AML-193 (cell line): ENCODE data around the gene TAOK1.

Experiments
- DNase-seq, 2 experiments: peaks; one replicate each; lab custom pipeline; 2025; lab: John Stamatoyannopoulos, UW

TAOK1 gene

DNA sequence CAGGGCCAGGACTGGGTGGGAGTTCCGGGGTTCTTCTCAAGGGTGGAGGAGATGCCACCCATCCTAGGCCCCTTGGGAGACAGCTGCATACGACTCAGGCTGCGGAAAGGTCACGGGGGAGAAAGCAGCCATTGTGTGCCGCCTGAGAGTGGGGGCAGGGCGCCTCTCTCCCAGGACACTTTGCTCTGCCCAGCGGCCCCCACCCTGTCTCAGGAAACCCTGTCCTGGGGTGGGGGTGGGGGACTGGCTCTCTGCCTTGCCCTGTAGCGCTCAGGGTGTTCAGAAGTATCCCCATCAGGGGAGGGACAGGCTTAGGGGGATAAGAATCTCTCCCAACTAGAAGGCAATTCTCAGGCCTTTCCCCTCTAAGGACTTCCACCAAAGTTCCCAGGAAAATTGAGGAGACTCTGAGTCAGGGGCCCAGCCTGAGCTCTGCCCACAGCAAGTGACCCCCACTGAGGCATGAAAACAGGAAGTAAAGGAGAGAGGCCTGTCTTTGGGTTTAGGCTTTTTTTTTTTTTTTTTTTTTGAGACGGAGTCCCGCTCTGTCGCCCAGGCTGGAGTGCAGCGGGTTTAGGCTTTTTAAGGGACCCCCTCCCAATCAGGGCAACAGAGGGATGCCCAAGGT is 194.4 kb downstream of the TAOK1 start:
- DNase-seq, result no peak

DNA sequence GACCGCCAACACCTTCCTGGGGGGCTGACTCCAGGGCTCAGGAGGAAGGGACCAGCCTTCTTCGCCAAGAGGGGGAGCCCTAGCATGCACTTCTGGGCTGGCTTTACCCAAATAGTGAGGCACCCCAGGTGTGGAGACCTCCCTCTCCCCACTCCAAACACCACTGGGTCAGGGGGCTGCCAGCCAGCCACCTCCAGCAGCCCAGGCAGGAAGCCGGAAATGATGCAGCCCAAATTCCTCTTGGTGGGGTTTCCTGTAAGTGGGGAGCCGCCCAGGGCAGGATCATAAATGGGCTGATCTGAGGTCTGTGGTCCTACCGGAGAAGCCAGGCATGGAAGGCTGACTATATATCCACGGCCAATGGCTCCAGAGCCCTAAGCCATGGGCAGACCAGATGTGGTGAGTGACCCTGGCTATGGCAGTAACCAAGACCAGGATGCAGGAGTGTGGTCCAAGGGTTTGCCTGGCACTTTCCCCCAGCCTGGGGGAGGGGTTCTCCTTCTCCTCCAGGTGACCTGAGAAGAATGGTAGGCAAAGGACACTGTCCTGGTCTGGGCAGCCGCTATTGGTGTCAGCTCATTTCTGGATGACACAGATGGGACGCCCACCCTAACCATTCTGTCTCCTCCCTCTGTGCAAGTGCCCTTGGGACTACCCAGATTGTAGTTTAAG is 195.1 kb downstream of the TAOK1 start:
- DNase-seq, result no peak

DNA sequence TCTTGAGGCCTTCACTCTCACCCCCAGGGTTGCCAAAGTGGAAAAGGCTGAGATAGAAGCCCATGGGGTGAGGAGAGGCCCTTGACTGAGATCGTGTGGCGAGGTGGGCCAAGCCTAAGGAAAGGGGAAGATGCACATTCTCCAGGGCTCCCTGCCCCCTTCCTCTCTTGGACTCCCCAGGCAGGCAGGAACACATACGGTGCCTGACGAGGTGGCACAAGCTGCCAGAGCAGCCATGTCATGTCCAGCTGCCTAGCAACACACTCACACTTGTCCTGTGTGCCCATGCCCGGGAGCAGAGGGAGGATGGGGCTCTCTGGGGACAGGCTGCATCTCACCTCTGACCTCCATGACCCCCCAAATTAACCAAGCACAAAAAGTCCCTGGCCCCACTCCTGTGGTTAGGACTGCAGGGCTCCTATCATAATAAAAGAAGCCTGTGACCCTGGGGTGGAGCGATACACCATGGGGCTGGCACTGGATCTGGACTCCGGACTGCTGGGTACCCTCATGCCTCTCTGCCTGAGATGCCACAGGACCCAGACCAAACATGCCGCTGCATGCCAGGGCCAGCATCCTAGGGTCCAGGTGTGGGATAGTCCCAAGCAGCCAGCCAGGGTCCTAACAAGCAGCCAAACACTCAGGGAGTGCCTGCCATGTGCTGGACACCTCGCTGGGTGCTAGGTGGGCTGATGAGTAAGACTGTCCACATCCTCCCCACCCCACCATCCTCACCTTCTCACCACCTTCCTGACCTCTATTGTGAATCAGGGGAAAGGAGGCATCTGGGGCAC is 196.7 kb downstream of the TAOK1 start:
- DNase-seq, result no peak

DNA sequence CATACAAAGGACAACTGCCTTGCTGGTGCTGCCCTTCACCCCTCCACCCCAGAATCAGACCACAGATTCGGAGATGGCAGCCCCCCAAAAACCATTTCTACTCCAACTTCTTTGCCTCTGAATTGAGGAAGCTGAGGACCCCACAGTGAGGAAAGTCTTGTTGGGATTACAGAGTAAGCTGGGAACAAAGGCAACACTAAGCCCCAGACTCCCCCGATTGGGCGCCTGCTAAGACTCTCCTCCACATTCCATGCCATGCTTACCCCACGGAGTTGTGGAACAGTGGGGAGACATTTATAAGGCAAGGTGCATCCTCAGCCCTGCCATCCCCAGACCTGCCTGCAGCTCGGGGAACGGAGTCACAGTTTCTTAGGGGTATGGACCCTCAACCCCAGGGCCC is 197.4 kb downstream of the TAOK1 start:
- DNase-seq, result no peak

DNA sequence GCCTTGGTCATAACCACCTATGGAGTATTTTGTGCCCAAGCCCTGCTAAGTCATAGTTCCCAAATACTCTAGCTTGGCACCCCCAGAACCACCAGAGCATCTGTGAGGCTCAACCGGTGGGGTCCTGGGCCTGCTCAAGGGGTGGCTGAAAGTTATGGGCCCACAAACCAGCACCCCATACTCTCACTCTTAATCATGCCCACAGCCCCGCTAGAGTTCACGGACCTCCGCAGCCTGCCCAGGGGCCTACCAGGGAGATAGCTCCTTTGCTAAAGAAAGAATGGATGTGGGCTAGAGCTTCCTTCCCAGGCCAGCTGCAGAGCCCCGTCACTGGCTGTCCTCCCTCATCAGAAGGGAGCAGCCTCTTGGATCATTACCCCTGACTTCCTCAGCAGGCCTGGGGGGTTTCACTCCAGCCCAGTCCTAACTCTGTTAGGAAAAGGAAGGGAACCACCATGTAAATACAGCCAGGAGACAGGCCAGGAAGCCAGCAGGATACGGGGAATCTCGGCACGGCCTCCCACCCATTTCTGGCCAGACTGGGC is 197.9 kb downstream of the TAOK1 start:
- no peak for DNase-seq

DNA sequence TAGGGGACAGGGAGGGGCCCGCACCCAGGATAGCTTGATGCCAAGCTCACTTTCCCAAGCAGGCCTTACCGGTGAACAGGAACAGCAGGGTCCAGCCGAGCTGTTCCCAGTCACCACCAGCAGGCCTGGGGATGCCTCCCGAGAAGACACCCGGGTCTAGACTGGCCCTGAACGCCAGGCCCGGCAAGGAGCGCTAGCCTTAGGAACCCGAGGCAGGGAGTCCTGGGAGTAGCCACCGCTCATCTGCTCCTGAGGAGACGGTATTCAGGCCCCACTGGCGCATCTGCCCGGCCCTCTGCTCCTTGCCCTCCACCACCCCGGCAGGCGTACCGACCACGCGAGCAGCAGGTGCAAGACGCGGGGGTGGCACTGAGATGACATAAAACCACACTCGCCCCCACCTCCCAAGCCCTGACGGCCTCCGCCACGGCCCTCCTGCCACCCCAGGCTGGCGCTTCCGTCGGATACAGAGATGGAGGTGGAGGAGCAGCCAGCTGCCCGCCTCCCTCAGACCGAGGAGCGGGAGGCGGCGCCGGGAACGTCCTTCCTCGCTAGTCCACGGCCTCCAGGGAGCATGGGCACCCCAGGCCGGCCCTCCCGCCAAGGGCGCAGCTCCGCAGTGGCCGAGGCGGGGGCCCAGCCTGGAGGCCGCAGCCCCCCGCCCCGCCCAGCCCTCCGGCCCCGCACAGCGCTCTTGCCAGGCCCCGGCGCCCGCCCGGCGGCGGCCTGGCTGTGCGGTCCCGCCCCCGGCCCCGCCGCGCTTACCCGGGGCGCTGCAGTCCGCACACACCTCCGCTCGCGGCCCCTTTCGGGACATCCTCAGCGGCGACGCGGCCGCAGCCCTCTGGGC is 198.6 kb downstream of the TAOK1 start:
- DNase-seq, result peak in 1 of 2 experiments; percentile 34

DNA sequence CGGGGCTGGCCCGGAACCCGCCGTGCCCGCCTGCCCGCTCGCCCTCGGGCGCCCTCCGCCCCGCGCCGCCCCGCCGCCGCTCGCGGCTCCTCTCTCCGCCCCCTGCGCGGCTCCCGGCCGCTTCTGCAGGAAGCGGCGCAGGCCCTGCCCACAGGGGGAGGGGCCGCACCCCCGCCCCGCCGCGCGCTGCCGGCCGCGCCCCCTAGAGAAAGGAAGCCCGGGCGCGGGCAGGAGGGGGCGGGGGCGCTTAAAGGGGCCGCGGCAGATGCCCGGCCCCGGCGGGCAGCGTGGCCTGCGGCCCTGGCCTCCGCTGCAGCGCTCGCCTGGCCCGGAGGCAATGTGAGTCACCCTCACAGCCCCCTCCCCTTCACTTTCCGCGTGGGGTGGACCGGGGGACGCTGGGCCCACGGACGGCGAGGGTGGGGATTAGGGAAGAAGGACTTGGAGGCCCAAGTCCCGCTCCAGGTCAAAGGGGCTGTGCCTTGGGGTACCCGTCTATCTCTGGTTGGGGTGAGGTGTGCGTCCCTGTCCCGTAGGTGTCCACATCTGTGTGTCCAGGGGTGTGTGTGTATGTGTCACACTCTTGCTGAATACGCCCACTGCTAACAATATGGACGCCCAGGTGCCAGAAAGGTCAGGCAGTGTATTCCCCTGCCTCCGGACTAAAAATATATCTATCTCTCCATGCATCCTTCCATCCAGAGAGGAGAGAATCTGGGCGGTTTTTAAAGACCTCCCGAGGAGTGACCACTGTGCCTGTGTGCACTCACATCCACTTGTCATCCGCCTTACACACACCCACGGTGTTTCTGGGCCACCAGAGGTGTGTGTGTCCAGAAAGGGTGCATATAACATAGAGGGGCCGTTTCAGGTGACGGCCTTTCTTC is 199.6 kb downstream of the TAOK1 start, which contains the start of gene GIT1:
GIT1 (minus strand) TSS at position 125 of the 887 bp plus-strand sequence. CDS start 270 bp downstream, outside the sequence.
- peak; percentile 83 to 84 for DNase-seq

DNA sequence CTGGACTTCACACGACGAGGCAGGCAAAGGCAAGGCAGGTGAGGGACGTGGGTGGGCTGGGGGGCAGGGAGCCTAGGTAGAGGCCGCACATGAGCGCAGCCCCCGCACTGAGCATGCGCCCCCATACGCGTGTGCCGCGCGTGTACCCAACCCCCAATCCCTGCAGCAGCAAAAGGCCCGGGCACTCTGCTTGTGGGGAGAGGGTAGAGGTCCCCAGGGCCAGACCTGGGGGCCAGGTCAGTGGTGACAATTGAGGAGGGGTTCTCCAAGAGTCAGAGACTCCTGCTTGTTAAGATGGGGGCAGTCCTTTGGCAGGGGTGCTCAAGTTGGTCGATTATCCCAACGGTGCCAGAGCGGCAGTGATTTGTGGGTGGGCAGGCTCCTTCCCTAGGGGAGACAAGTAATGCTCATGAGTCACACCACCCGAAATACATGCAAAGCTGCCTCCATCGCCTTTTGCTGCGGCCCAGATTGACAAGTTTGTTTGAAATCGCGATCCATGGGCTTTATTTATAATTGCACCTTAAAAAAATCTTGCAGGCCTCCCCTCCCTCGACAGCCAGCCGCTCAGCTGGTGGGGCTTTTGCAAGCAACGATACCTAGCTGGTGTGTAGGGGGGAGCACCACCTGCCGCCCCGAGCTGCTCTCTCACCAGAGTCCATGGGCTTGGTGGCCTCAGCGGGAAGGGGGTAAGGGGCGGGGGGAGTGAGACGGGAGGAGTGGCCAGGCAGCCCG is 200.4 kb downstream of the TAOK1 start:
- DNase-seq, result no peak

DNA sequence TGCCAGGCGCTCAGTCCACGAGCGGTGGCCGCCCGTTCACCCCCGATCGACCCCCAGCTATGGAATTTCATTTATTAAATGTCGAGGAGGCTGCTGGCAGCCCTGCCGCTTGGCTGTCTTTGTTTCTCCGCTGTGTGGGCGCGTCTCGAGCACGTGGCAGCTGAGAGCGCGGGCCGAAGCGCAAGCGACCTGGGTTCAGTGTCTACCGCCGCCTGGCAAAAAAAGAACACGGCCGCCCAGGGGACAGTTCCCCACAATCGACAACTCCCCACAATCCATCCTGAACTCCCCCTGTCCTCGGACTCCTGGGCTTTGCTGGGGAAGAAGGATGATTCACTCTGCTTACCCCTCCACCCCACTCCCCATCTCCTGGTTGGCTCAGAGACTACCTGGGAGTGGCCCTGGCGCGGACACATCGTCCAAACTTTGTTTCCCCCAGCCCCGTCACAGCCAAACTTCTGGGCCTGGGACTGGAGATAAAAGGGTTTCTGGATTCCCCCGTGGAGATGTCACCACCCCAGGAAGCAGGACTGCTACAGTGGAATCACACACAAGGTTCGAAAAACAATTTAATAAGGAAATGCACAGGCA is 201.1 kb downstream of the TAOK1 start:
- DNase-seq, result peak; percentile 51 to 63

DNA sequence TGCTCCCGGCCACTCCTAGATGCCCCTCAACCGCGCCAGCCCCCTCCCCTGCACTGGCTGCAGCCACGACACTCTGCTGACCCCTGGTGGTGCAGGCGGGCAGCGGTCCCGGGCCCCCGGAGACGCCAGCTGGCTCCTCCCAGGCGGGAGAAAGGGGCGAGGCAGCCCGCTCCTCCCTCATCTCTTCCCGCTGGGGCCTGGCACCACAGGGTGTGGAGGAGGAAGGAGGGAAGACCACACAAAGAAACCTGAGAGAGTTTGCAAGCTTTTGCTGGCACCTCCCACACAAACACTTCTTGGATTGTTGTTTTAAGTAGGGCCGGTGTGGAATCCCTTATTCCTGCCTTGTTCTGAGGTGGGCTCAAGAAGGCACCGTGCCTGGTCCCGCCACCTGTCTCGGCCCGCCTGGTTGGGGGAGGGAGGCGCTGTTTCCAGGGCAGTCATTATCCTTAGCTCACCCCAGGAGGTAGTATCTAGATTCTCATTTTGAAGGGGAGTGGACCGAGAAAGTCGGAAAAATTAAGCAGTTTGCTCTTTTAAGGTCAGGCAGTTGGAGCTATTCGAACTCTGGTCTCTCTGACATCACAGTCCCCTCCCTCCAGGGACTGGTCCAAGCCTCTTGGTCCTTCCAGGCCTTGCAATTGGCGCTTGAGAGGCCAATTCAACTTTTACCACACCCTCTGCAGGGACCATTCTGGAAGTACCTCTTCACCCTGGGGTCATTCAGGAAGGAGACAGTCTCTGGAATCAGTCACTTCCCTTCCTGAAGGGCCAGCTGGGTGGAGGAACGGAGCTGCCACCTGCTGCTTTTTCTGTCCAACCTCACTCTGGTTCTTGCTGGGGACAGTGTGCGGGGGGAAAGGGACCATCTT is 201.8 kb downstream of the TAOK1 start:
- peak; percentile 81 to 83 for DNase-seq

DNA sequence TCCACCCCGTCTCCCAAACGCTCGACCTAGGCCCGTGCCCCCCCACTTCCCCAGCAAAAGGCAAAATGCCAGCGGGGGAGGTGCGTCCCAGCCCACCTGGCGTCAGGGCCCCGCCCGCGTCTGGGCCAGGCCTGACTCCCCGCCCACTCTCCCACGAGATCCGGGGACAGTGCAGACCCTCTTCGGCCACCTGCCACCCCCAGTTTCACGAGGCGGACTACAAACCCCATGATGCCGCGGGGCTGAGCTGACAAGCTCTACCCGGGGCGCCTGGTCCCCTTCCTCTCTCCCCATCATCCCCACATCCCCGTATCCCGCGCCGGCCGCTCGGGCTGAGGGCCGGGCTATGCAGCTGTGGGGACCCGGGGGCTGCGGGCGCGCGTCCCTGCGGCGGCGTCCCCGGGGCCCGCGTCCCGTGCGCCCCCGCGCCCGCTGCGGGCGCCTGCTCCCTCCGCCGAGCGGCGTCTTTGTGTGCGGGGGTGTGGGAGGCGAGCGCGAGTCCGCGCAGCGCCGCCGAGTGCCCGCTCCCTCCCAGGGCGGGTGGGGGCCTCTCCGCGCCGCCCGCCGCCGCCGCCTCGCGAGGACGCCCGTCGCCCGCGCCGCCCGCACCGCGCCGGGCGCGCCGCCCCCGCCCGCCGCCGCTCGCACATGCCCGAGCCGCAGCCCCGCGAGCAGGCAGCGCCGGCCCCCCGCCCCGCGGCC is 202.8 kb downstream of the TAOK1 start, which contains the start of gene ANKRD13B:
ANKRD13B (plus strand) TSS at position 283 of the 702 bp plus-strand sequence. CDS start 490 bp downstream, outside the sequence.
- DNase-seq, result no peak

DNA sequence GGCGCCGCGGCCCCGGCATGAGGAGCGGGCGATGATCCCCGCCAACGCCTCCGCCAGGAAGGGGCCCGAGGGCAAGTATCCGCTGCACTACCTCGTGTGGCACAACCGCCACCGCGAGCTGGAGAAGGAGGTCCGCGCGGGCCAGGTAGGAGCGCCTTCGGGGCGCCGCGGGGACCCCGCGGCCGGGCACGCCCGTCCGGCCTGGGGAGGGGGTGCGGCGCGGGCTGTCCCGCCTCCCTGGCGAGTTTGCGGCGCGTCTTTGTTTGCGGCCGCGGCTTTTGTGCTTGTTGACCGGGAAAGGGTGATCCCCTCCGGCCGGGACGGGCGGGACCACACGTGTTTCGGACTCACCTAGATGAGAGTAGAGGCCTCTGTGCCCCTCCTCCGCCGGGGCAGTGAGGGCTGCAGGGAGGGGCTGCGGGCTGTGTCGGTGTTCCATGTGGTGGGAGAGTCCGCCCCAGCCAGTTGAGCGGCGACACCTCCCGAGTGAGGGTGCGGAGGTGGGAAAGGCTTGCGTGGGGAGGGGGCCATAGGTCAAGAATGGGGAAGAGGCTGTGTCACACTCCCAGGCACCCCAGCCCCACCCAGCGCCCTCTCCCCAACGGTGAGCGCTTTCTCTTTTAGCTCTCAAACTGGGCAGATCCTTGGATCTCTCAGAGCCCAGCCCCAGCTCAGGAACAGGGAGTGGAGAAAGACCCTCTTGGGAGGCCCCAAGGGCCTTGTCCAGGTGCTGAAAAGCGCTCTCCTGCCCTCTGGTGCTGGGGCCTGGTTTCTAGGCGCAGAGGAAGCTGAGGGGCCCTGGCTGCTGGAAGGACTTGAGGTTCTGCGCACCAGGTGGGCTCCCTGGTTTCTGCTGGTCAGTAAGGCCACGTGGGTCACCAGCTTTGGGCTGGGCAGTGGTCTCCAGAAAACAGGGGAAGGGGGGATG is 203.7 kb downstream of the TAOK1 start:
- peak; percentile 22 to 30 for DNase-seq

DNA sequence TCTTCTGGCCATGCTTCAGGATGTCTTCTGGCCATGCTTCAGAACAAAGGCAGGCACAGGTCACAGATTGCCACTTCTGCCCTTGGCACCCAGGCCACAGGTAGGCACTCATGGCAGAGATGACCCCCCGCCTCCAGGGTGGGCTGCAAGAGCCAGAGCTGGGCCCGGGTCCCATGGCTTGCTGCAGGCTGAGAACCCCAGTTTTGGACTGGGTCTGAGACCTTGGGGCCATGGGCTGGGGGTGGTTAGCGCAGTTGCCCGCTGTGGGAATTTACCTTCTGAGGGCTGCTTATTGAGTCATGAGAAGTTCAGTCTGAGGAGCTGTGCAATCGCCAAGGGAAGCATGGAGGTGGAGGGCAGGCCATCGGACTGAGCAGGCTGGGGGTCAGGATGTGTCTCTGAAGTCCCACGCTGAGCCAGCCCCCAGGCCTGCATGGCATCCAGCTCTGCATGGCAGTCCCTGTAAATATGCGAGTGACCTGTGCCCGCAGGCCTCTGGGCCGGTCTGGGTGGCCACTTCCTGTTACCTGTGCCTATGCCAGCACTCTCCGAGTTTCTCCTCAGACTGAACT is 204.4 kb downstream of the TAOK1 start:
- DNase-seq, result no peak

DNA sequence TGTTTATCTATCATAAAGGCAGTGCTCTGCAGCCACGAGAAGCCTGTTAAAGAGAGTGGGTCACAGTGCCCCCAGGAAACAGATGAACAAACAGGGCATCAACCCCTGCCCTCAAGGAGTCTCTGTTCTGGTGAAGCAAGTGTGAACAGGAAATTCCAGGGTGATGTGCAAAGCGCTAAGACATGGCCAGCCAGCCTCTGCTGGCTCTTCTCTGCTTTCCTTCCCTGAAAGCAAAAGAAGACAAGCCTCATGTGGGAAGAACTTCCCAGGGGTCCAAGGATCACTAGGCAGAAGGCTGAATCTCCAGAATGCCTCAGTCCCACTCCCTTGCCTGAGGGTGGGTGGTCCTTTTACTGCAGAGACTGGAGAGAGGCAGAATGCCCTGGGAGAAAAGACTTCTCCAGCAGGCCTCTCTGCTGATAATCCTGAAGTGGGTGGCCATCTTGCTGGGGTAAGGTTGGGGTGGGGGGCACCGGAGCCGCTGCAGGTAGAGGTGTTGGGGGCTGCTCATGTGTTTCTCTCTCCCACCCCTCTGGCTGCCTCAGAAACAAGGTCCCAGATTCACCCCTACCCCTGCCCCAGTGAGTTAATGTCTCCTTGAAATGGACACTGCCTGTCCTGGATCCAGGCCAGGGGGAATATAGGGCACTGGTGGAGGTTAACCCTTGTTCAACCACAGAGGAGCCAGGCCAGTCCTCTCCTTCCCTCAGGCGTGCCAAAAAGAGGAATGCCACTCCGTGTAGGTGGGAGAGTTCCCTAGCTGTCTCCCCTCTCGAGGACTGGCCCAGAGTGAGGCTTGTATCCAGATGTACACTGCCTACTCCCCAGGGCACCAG is 205.2 kb downstream of the TAOK1 start:
- DNase-seq, result no peak
